Heart left ventricle (tissue), 16 donors: ENCODE results near the gene SRXN1. TPM values are rescaled to one million over a fixed set of nuclear protein-coding genes. Genes with fewer than 3 reads are reported as not detected.

Experiments
- ATAC-seq, 4 donors: fragments of 200-7000 bp; cut with Tn5 transposase; one replicate each; pipeline ENCODE4 v1.9.1; 2020 to 2022; ENCODE audit warnings: moderate library complexity in 4 of 4, mild to moderate bottlenecking in 3 of 4, moderate number of reproducible peaks in 1 of 4
- DNase-seq, 5 donors: peaks; one replicate each; pipeline ENCODE4 v3.0.0-alpha.2; 2020
- H3K27ac ChIP-seq, 12 donors: fragments of 200-600 bp; sonication (generic) in 4 of 12; one replicate each; pipeline versions ENCODE4 v1.5.0 to v1.8.0; 2016 to 2022; ENCODE audit warnings: mild to moderate bottlenecking in 2 of 12
- H3K27me3 ChIP-seq, 9 donors: fragments of 200-600 bp; sonication (generic) in 2 of 9; one replicate each; pipeline versions ENCODE4 v1.5.1 to v1.8.0; 2016 to 2022; ENCODE audit warnings: mild to moderate bottlenecking in 3 of 9
- H3K36me3 ChIP-seq, 9 donors: fragments of 200-600 bp; sonication (generic) in 2 of 9; one replicate each; pipeline versions ENCODE4 v1.5.0 to v1.8.0; 2018 to 2022; ENCODE audit warnings: mild to moderate bottlenecking in 2 of 9
- H3K4me1 ChIP-seq, 12 donors: fragments of 200-600 bp; sonication (generic) in 4 of 12; one replicate each; pipeline versions ENCODE4 v1.5.0 to v1.8.0; 2016 to 2022; ENCODE audit warnings: mild to moderate bottlenecking in 3 of 12
- H3K4me3 ChIP-seq, 12 donors: fragments of 200-600 bp; sonication (generic) in 4 of 12; one replicate each; pipeline versions ENCODE4 v1.5.0 to v1.8.0; 2017 to 2022; ENCODE audit warnings: mild to moderate bottlenecking in 9 of 12, moderate library complexity in 4 of 12
- H3K9me3 ChIP-seq, 12 donors: fragments of 200-600 bp; sonication (generic) in 4 of 12; one replicate each; pipeline versions ENCODE4 v1.5.0 to v1.8.0; 2016 to 2022; ENCODE audit warnings: mild to moderate bottlenecking in 1 of 12
- CTCF ChIP-seq, 12 donors: fragments of 200-600 bp; sonication (generic) in 4 of 12; IDR thresholded peaks; one replicate each; pipeline versions ENCODE4 v1.5.0 to v1.8.0; 2018 to 2022; ENCODE audit warnings: antibody characterized with exemption in 12 of 12, mild to moderate bottlenecking in 5 of 12
- POLR2A ChIP-seq, 2 donors: fragments of 450-650 bp; IDR thresholded peaks; one replicate each; pipeline ENCODE4 v1.6.1; 2017; ENCODE audit warnings: antibody characterized with exemption in 2 of 2, mild to moderate bottlenecking in 2 of 2, moderate library complexity in 2 of 2
- WGBS, 4 donors: extraction: QIAGEN DNeasy Blood & Tissue Kit in 2 of 4; methylation state at CpG; one replicate each; pipeline versions ENCODE4 v1.1.5 to v1.1.7; 2013 to 2018; 5-methylcytosine and 5-hydroxymethylcytosine counted together
- intact Hi-C, 10 donors: fragments of 100-400 bp; cut with DNase I; formaldehyde crosslinking; loops; one replicate each; pipeline versions ENCODE4 v1.11.1 to v1.14.2; 2022
- polyA plus RNA-seq, 2 donors: library from polyadenylated mRNA; stranded (reverse); fragments of 200-250 nt; gene quantifications; one replicate each; pipeline ENCODE4 v1.2.3, GENCODE V29; 2013
- total RNA-seq, 9 donors: library from RNA; depleted of rRNA in 2 of 9; stranded (reverse); fragments of >200 nt in 2 of 9; fragmentation: NEBNext Ultra II Directional in 3 of 9; extraction: Animal tissue kit (Norgen Biotek cat#: 25700) in 3 of 9; gene quantifications; one replicate each; pipeline versions ENCODE4 v1.1.0 to v1.2.4, GENCODE V29; 2016 to 2023
- donor health status: ischemic (EF 13 %, LVEDD 7.1; RV severe dilation, severe dysfunction).
- donor health status: healthy with polysubstance abuse.
- donor health status: DM: no; HTN: yes; CAD: no.
- donor health status: DM: no; HTN: no; CAD: no.
- donor health status: ischemic (EF 25% LVEDD 6.9; RV normal size, moderate dysfunction).
- donor health status: ischemic (EF 25% LVEDD 5.7; RV mildly dilated, moderate dysfunction).
- donor health status: healthy.
- donor health status: DM: yes; HTN: yes; CAD: no.
- donor health status: ischemic (EF 35%, LVEDD 5.7; RV mildly dilated, moderate dysfunction).
- donor health status: nonischemic (EF 11% LVEDD 7.7; RV severe dilation, severe dysfunction).
- donor health status: DM: yes; HTN: yes; CAD: no.
- donor health status: PGD.
- donor health status: ischemic (EF 29% LVEDD 5.4; RV normal size, mild dysfunction).
- donor health status: nonischemic (EF 23%, LVEDD 6.1; RV moderate dilation, normal function).

The SRXN1 gene
- total and polyA plus RNA-seq, 11 donors, result 11.8 to 147 (median 39.1) TPM

GRCh38 chr20:669573-669972 lies 16.6 kb upstream of the SRXN1 start:
- peak overlapping the region in 11 of 12 donors; percentile 39 to 83 (median 68) for H3K27ac ChIP-seq
- TF ChIP-seq POLR2A (IDR thresholded peaks at IDR 0.05) (no peak), CTCF (IDR thresholded peaks at IDR 0.05) (no peak)
- H3K36me3 ChIP-seq, result no peaks in the 10 kb centered on the region
- H3K4me1 ChIP-seq, result peaks cover 0 to 57% (median 10%) of the 10 kb centered on the region in 12 donors
- ATAC-seq (peak; percentile 48 to 70 (median 68)), DNase-seq (peak in 3 of 5 donors; percentile 51 to 74 (median 65))
- no peak overlapping the region for H3K4me3 ChIP-seq
- H3K9me3 ChIP-seq, result no peaks in the 10 kb centered on the region
- intact Hi-C loops, result loop anchor here in 4 of 10 donors (5.0 to 10.0 kb wide), 3 partner anchors 58 to 315 kb away; no protein-coding TSS in a partner anchor
- peaks cover 0 to 51% (median 28%) of the 10 kb centered on the region in 9 donors for H3K27me3 ChIP-seq
- 34 to 55% (median 50%) methylated on average over 3 to 7 of the region's 7 CpGs for WGBS, 4 donors

GRCh38 chr20:668638-669037 lies 15.6 kb upstream of the SRXN1 start:
- ATAC-seq (no peak), DNase-seq (no peak)
- TF ChIP-seq POLR2A (IDR thresholded peaks at IDR 0.05), result no peak
- no peak for TF ChIP-seq CTCF (IDR thresholded peaks at IDR 0.05)
- H3K36me3 ChIP-seq, result no peaks in the 10 kb centered on the region
- intact Hi-C loops, result loop anchor here in 4 of 10 donors (5.0 to 10.0 kb wide), 3 partner anchors 59 to 314 kb away; no protein-coding TSS in a partner anchor
- no peaks in the 10 kb centered on the region for H3K9me3 ChIP-seq
- H3K4me3 ChIP-seq, result no peak overlapping the region
- H3K27ac ChIP-seq, result peak overlapping the region in 8 of 12 donors; percentile 23 to 80 (median 70)
- peaks cover 0 to 56% (median 10%) of the 10 kb centered on the region in 12 donors for H3K4me1 ChIP-seq
- 59 to 72% (median 65%) methylated on average over 3 of the region's 3 CpGs for WGBS, 4 donors
- peaks cover 3 to 54% (median 35%) of the 10 kb centered on the region in 9 donors for H3K27me3 ChIP-seq

GRCh38 chr20:668050-668449 lies 15.1 kb upstream of the SRXN1 start:
- TF ChIP-seq POLR2A (IDR thresholded peaks at IDR 0.05) (no peak), CTCF (IDR thresholded peaks at IDR 0.05) (no peak)
- H3K27me3 ChIP-seq, result peaks cover 6 to 54% (median 37%) of the 10 kb centered on the region in 9 donors
- intact Hi-C loops, result loop anchor here in 4 of 10 donors (5.0 to 10.0 kb wide), 3 partner anchors 59 to 313 kb away; no protein-coding TSS in a partner anchor

GRCh38 chr20:667351-668034 lies 14.5 kb upstream of the SRXN1 start:
- peak; percentile 71 to 92 (median 81) for TF ChIP-seq CTCF (IDR thresholded peaks at IDR 0.05)
- no peak for TF ChIP-seq POLR2A (IDR thresholded peaks at IDR 0.05)
- intact Hi-C loops, result loop anchor here in 4 of 10 donors (1.0 to 10.0 kb wide), 4 partner anchors 14 to 313 kb away; partner anchors contain the start of gene SRXN1 (in 1 of the 4)
- peak in 2 of 4 donors; percentile 45 to 51 for ATAC-seq

More at GRCh38 chr20:668050-668449, 15.1 kb upstream of the SRXN1 start:
- DNase-seq (no peak), ATAC-seq (no peak)
- no peaks in the 10 kb centered on the region for H3K9me3 ChIP-seq
- no peaks in the 10 kb centered on the region for H3K36me3 ChIP-seq
- H3K4me1 ChIP-seq, result peaks cover 0 to 56% (median 10%) of the 10 kb centered on the region in 12 donors
- no peak overlapping the region for H3K4me3 ChIP-seq
- H3K27ac ChIP-seq, result peak overlapping the region in 6 of 12 donors; percentile 23 to 80 (median 72)

More at GRCh38 chr20:667351-668034, 14.5 kb upstream of the SRXN1 start:
- H3K36me3 ChIP-seq, result no peaks in the 10 kb centered on the region
- peak in 2 of 5 donors; percentile 60 to 75 for DNase-seq
- 25 to 39% (median 30%) methylated on average over 5 to 9 of the region's 9 CpGs for WGBS, 4 donors
- H3K9me3 ChIP-seq, result no peaks in the 10 kb centered on the region
- peaks cover 0 to 53% (median 10%) of the 10 kb centered on the region in 12 donors for H3K4me1 ChIP-seq
- H3K27me3 ChIP-seq, result peaks cover 6 to 56% (median 39%) of the 10 kb centered on the region in 9 donors
- peak overlapping the region in 11 of 12 donors; percentile 6 to 80 (median 62) for H3K27ac ChIP-seq
- no peak overlapping the region for H3K4me3 ChIP-seq
